ENCODE results near the gene ADAMTS18.

GRCh38 chr16:77295896-77296295, 138.9 kb downstream of the ADAMTS18 start:
- TF ChIP-seq TCF7L2 (IDR thresholded peaks at IDR 0.05; ENCODE audit: low read depth, low read length) = no peak
- no peak for TF ChIP-seq RERE (CRISPR knock-in tag; IDR thresholded peaks at IDR 0.05; ENCODE audit: borderline replicate concordance)
- no peak for TF ChIP-seq CTCF (IDR thresholded peaks at IDR 0.05 in 2 of 3, conservative IDR thresholded peaks at IDR 0.05 in 1 of 3; ENCODE audit: insufficient read depth in 2 of 3, low read depth in 1 of 3, low read length in 3 of 3)
- no peak for TF ChIP-seq STAG1 (CRISPR knock-in tag; IDR thresholded peaks at IDR 0.05; ENCODE audit: borderline replicate concordance)
- no peak for TF ChIP-seq EGR1 (conservative IDR thresholded peaks at IDR 0.05)
- TF ChIP-seq BRD9 (IDR thresholded peaks at IDR 0.05; ENCODE audit: low read depth, partially characterized antibody) = no peak
- TF ChIP-seq FOXK1 (CRISPR knock-in tag; IDR thresholded peaks at IDR 0.05; ENCODE audit: borderline replicate concordance) = no peak
- no peak for TF ChIP-seq NFYB (IDR thresholded peaks at IDR 0.05; ENCODE audit: extremely low read depth, insufficient read length)
- TF ChIP-seq CAMTA2 (CRISPR knock-in tag; conservative IDR thresholded peaks at IDR 0.05) = no peak
- no peak for TF ChIP-seq NFRKB (IDR thresholded peaks at IDR 0.05; ENCODE audit: low read depth)
- TF ChIP-seq ZNF239 (CRISPR knock-in tag; IDR thresholded peaks at IDR 0.05) = no peak
- TF ChIP-seq RAD21 (CRISPR knock-in tag; conservative IDR thresholded peaks at IDR 0.05 in 1 of 2, IDR thresholded peaks at IDR 0.05 in 1 of 2) = no peak
- TF ChIP-seq ZNF785 (CRISPR knock-in tag; IDR thresholded peaks at IDR 0.05) = no peak
- no peak for TF ChIP-seq RBBP5 (IDR thresholded peaks at IDR 0.05; ENCODE audit: borderline replicate concordance, insufficient read depth, low read length, poor library complexity, severe bottlenecking)
